ENCODE data around the gene HMGN5. TPM values are rescaled to one million over a fixed set of nuclear protein-coding genes. Genes with fewer than 3 reads are reported as not detected.
A peak's percentile ranks its signal among the peaks of the same experiment; 100 is the strongest.

Gene HMGN5
- total and polyA plus RNA-seq, 5 donors from 2014 or later, result 0.84 to 2.6 (median 1.9) TPM

DNA sequence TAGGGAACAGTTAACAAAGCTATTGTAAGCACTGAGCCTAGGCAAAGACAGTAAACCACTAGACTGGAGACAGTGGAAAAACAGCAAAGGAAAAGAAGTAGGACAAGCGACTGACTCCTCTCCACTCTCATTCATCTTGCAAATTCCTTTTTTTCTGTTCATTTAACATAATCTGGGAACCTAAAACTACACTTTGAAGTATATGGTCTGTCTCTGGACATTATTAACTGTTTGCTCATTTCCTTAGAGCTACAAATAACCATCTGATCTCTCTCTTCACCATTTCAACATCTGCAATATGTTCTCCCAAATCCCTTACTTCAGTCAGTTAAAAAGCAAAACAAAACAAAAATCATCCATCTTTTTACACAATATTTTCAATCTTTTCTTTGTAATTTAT, 642 bp downstream of the HMGN5 start:
- Mint-ChIP-seq H3K9me3 (no peaks in the 10 kb centered on the region), H3K27ac (peak overlapping the region; percentile 92 to 96 (median 96)), H3K27me3 (no peaks in the 10 kb centered on the region), H3K36me3 (peaks cover 7% of the 10 kb centered on the region), H3K4me3 (peak overlapping the region; percentile 93 to 99 (median 98)), H3K4me1 (peaks cover 22 to 51% (median 30%) of the 10 kb centered on the region in 4 donors)
- no peaks in the 10 kb centered on the region for H3K9me3 ChIP-seq (ENCODE audit: control insufficient read depth in 2 of 2, low read length in 2 of 2)
- H3K27me3 ChIP-seq (ENCODE audit: control insufficient read depth, insufficient read depth, low read length), result no peaks in the 10 kb centered on the region
- ATAC-seq (ENCODE audit: low read depth in 2 of 2) (no peak), DNase-seq (no peak)
- no peaks in the 10 kb centered on the region for H3K36me3 ChIP-seq (ENCODE audit: control insufficient read depth, insufficient read depth, low read length)
- H3K4me1 ChIP-seq (ENCODE audit: control insufficient read depth, insufficient read depth, low read length, poor library complexity, severe bottlenecking), result peaks cover 12% of the 10 kb centered on the region
- H3K27ac ChIP-seq (ENCODE audit: insufficient read depth, low read length, poor library complexity, severe bottlenecking), result peak overlapping the region; percentile 81
- peak overlapping the region; percentile 96 for H3K4me3 ChIP-seq (ENCODE audit: low read depth, low read length)

DNA sequence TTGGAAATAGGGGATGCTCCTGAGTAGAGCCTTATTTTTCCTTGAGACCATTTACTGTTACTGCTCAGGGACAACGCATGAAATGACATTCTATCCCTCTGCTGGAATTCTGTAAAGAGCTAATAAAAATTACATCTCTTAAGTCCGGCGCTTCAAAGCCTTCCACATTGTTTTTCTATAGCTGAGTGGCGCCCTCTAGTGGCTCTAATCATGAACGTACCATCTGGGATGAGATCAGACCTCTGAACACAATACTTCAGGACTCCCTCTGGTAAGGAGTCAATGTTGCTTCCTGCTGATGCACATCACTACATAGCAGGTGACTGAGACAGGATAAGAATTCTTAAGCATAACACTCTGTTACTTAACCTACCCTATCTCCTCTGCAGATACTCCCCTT, 6.0 kb downstream of the HMGN5 start:
- DNase-seq (peak; percentile 27 to 73 (median 46)), ATAC-seq (ENCODE audit: low read depth in 2 of 2) (peak; percentile 62 to 70)
- no peaks in the 10 kb centered on the region for H3K9me3 ChIP-seq (ENCODE audit: control insufficient read depth in 2 of 2, low read length in 2 of 2)
- H3K4me1 ChIP-seq (ENCODE audit: control insufficient read depth, insufficient read depth, low read length, poor library complexity, severe bottlenecking), result peaks cover 4% of the 10 kb centered on the region
- Mint-ChIP-seq H3K27me3 (peaks cover 7% of the 10 kb centered on the region), H3K4me1 (peaks cover 0 to 15% (median 8%) of the 10 kb centered on the region in 4 donors), H3K9me3 (no peaks in the 10 kb centered on the region), H3K4me3 (peak overlapping the region in 1 of 4 donors; percentile 38), H3K36me3 (peaks cover 3% of the 10 kb centered on the region), H3K27ac (no peak overlapping the region)
- H3K27ac ChIP-seq (ENCODE audit: insufficient read depth, low read length, poor library complexity, severe bottlenecking), result no peak overlapping the region
- no peak overlapping the region for H3K4me3 ChIP-seq (ENCODE audit: low read depth, low read length)
- H3K36me3 ChIP-seq (ENCODE audit: control insufficient read depth, insufficient read depth, low read length), result no peaks in the 10 kb centered on the region
- no peaks in the 10 kb centered on the region for H3K27me3 ChIP-seq (ENCODE audit: control insufficient read depth, insufficient read depth, low read length)

DNA sequence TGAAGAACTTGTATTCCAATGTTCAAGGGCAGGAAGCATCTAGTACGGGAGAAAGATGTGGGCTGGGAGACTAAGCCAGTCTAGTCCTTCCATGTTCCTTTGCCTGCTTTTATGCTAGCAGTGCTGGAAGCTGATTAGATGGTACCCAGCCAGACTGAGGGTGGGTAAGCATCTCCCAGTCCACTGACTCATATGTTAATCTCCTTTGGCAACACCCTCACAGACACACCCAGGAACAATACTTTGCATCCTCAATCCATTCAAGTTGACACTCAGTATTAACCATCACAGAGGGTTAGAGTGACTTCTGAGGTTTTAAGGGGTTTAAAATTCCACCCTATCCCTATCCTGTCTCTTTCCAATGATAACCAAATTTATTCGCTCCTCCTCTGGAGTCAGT, 6.5 kb downstream of the HMGN5 start:
- Histone ChIP-seq H3K4me3 (ENCODE audit: low read depth, low read length) (no peak overlapping the region), H3K27me3 (ENCODE audit: control insufficient read depth, insufficient read depth, low read length) (no peaks in the 10 kb centered on the region), H3K27ac (ENCODE audit: insufficient read depth, low read length, poor library complexity, severe bottlenecking) (no peak overlapping the region), H3K4me1 (ENCODE audit: control insufficient read depth, insufficient read depth, low read length, poor library complexity, severe bottlenecking) (peaks cover 4% of the 10 kb centered on the region), H3K9me3 (ENCODE audit: control insufficient read depth in 2 of 2, low read length in 2 of 2) (no peaks in the 10 kb centered on the region), H3K36me3 (ENCODE audit: control insufficient read depth, insufficient read depth, low read length) (no peaks in the 10 kb centered on the region)
- DNase-seq, result no peak
- H3K9me3 Mint-ChIP-seq, result no peaks in the 10 kb centered on the region
- peak overlapping the region in 1 of 4 donors; percentile 38 for H3K4me3 Mint-ChIP-seq
- H3K27me3 Mint-ChIP-seq, result peaks cover 7% of the 10 kb centered on the region
- H3K36me3 Mint-ChIP-seq, result peaks cover 3% of the 10 kb centered on the region
- peaks cover 0 to 12% (median 7%) of the 10 kb centered on the region in 4 donors for H3K4me1 Mint-ChIP-seq
- no peak for ATAC-seq (ENCODE audit: low read depth in 2 of 2)
- H3K27ac Mint-ChIP-seq, result no peak overlapping the region

DNA sequence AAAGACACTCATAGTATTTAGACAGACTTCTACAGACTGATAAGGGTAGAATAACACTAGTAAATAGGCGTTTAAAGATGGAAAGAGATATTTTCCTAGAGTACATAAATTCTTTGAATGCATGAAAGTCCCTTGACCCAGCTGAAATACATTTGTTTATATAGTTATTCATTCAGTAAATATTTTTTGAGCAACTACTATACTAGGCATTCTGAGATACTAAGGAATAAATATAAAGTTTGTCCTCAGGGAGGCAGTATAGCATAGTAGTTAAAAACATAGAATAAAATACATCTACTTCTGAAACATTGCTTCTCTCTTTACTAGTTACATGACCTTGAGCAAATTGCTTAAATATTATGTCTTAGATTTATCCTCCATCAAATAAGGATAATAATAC, 27.4 kb downstream of the HMGN5 start:
- H3K27ac Mint-ChIP-seq, result no peak overlapping the region
- H3K27me3 ChIP-seq (ENCODE audit: control insufficient read depth, insufficient read depth, low read length), result no peaks in the 10 kb centered on the region
- H3K9me3 Mint-ChIP-seq, result peaks cover 0 to 4% (median 0%) of the 10 kb centered on the region in 7 donors
- peak in 2 of 3 donors; percentile 11 to 22 for DNase-seq
- no peaks in the 10 kb centered on the region for H3K4me1 ChIP-seq (ENCODE audit: control insufficient read depth, insufficient read depth, low read length, poor library complexity, severe bottlenecking)
- no peaks in the 10 kb centered on the region for H3K36me3 ChIP-seq (ENCODE audit: control insufficient read depth, insufficient read depth, low read length)
- peaks cover 0 to 4% (median 0%) of the 10 kb centered on the region in 4 donors for H3K4me1 Mint-ChIP-seq
- ATAC-seq (ENCODE audit: low read depth in 2 of 2), result no peak
- H3K4me3 ChIP-seq (ENCODE audit: low read depth, low read length), result no peak overlapping the region
- H3K27ac ChIP-seq (ENCODE audit: insufficient read depth, low read length, poor library complexity, severe bottlenecking), result no peak overlapping the region
- no peak overlapping the region for H3K4me3 Mint-ChIP-seq
- no peaks in the 10 kb centered on the region for H3K36me3 Mint-ChIP-seq
- H3K27me3 Mint-ChIP-seq, result no peaks in the 10 kb centered on the region
- H3K9me3 ChIP-seq (ENCODE audit: control insufficient read depth in 2 of 2, low read length in 2 of 2), result no peaks in the 10 kb centered on the region

DNA sequence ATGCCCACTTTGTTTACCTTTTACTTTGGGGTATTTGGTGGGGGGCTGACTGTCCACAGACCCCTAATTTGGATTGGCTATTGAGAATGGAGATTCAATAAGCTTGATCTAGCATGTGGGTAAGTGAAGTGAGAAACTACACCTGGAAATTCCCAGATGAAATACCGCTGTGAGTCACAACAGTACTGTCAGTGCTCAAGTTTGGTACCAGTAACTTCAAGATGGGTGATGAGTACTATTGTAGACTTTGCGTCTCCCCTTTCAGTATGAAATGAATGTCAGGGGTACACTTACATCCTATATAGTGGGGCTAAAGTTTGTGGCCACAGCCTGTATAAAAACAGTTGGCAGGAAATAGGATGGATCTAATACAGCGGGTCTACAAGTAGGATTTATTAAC, 33.3 kb downstream of the HMGN5 start:
- H3K27ac ChIP-seq (ENCODE audit: insufficient read depth, low read length, poor library complexity, severe bottlenecking), result no peak overlapping the region
- Mint-ChIP-seq H3K27me3 (no peaks in the 10 kb centered on the region), H3K9me3 (no peaks in the 10 kb centered on the region), H3K4me3 (no peak overlapping the region), H3K4me1 (no peaks in the 10 kb centered on the region), H3K36me3 (no peaks in the 10 kb centered on the region), H3K27ac (no peak overlapping the region)
- H3K36me3 ChIP-seq (ENCODE audit: control insufficient read depth, insufficient read depth, low read length), result no peaks in the 10 kb centered on the region
- no peak overlapping the region for H3K4me3 ChIP-seq (ENCODE audit: low read depth, low read length)
- H3K4me1 ChIP-seq (ENCODE audit: control insufficient read depth, insufficient read depth, low read length, poor library complexity, severe bottlenecking), result no peaks in the 10 kb centered on the region
- no peak for DNase-seq
- H3K9me3 ChIP-seq (ENCODE audit: control insufficient read depth in 2 of 2, low read length in 2 of 2), result no peaks in the 10 kb centered on the region
- no peak for ATAC-seq (ENCODE audit: low read depth in 2 of 2)
- no peaks in the 10 kb centered on the region for H3K27me3 ChIP-seq (ENCODE audit: control insufficient read depth, insufficient read depth, low read length)

DNA sequence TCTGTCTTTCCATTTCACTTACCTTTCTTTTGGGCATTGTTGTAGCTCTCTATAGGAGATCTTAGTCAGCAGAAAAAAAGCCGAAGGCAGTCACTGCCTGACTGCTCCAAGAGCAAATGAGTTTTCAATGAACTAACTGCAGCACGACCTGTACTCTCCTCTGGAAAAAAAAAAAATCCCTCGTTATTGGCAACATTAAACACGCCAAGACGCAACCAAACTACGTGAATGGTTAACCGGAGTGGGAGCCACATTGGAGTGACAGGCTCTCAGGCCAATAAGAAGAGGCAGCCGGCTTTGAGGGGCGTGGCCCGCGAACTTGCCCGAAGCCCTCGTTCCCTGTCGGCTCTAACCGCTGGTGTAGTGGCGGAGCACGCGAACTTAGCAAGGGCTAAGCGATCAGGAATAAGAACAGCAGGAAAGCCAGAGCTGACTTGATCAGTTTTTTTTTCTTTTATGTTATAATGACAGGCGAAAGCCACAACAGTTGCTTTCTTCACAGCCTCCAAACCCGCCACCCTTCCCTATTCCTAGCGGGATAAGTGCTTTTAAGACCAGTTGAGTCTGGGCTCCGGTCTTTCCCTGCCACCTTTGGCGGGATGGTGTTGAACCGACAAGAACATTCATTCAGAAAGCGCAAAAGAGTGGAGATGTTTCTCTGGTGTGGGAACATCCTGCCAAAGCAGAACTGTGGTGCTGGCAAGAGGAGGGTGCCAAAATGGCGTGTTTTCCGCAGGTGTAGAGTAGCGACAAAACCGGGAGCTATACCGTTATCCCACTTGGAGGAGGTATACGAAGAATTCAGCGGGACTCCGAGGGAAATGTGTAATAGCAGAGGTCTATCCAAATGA, 80.0 kb downstream of the HMGN5 start:
- H3K27ac Mint-ChIP-seq, result peak overlapping the region; percentile 56 to 85 (median 82)
- no peak overlapping the region for H3K27ac ChIP-seq (ENCODE audit: insufficient read depth, low read length, poor library complexity, severe bottlenecking)
- H3K36me3 ChIP-seq (ENCODE audit: control insufficient read depth, insufficient read depth, low read length), result no peaks in the 10 kb centered on the region
- H3K27me3 ChIP-seq (ENCODE audit: control insufficient read depth, insufficient read depth, low read length), result peaks cover 3% of the 10 kb centered on the region
- peaks cover 18% of the 10 kb centered on the region for H3K27me3 Mint-ChIP-seq
- peak overlapping the region; percentile 87 for H3K4me3 ChIP-seq (ENCODE audit: low read depth, low read length)
- no peaks in the 10 kb centered on the region for H3K9me3 Mint-ChIP-seq
- H3K4me1 ChIP-seq (ENCODE audit: control insufficient read depth, insufficient read depth, low read length, poor library complexity, severe bottlenecking), result no peaks in the 10 kb centered on the region
- H3K9me3 ChIP-seq (ENCODE audit: control insufficient read depth in 2 of 2, low read length in 2 of 2), result no peaks in the 10 kb centered on the region
- ATAC-seq (ENCODE audit: low read depth in 2 of 2) (peak; percentile 90 to 92), DNase-seq (peak; percentile 69 to 90 (median 80))
- H3K4me3 Mint-ChIP-seq, result peak overlapping the region; percentile 87 to 97 (median 92)
- peaks cover 7 to 22% (median 10%) of the 10 kb centered on the region in 4 donors for H3K4me1 Mint-ChIP-seq
- H3K36me3 Mint-ChIP-seq, result no peaks in the 10 kb centered on the region

DNA sequence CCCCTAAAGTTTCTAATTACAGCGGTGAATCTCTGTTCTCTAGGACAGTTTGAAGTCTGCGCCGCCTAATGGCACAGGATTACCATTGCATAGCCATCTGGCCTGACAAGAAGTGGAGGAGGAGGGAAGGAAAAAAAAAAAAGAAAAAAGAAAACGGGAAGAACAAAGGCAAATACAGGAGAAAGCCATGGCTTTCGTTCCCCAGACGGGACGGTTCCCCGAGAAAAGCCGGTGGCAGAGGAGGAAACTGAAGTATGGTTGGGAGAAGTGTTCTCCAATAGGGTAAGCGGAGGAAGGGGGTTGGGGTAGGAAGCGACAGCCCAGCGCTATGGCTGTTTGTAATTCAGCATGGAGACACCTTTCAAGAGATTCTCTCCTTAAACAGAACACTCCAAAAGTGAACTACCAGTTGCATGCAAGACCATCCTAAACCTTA, 80.8 kb downstream of the HMGN5 start:
- Histone ChIP-seq H3K27ac (ENCODE audit: insufficient read depth, low read length, poor library complexity, severe bottlenecking) (no peak overlapping the region), H3K9me3 (ENCODE audit: control insufficient read depth in 2 of 2, low read length in 2 of 2) (no peaks in the 10 kb centered on the region), H3K4me3 (ENCODE audit: low read depth, low read length) (peak overlapping the region; percentile 87), H3K36me3 (ENCODE audit: control insufficient read depth, insufficient read depth, low read length) (no peaks in the 10 kb centered on the region), H3K4me1 (ENCODE audit: control insufficient read depth, insufficient read depth, low read length, poor library complexity, severe bottlenecking) (no peaks in the 10 kb centered on the region), H3K27me3 (ENCODE audit: control insufficient read depth, insufficient read depth, low read length) (peaks cover 3% of the 10 kb centered on the region)
- H3K27me3 Mint-ChIP-seq, result peaks cover 22% of the 10 kb centered on the region
- peaks cover 7 to 22% (median 10%) of the 10 kb centered on the region in 4 donors for H3K4me1 Mint-ChIP-seq
- DNase-seq (peak; percentile 2 to 57 (median 27)), ATAC-seq (ENCODE audit: low read depth in 2 of 2) (peak; percentile 58 to 62)
- H3K4me3 Mint-ChIP-seq, result peak overlapping the region; percentile 87 to 97 (median 92)
- H3K9me3 Mint-ChIP-seq, result no peaks in the 10 kb centered on the region
- H3K36me3 Mint-ChIP-seq, result no peaks in the 10 kb centered on the region
- H3K27ac Mint-ChIP-seq, result peak overlapping the region; percentile 52 to 85 (median 66)
